Measurements from ENCODE around the gene THRA. TPM values are rescaled to one million over a fixed set of nuclear protein-coding genes. Genes with fewer than 3 reads are reported as not detected.

The THRA gene
- total RNA-seq, 4 donors from 2014 or later, result 32.6 to 69.9 (median 48.9) TPM

GRCh38 chr17:40086150-40087044, 23.6 kb downstream of the THRA start:
- H3K36me3 ChIP-seq, result peaks cover 78% of the 10 kb centered on the region

GRCh38 chr17:40087049-40087794, 24.5 kb downstream of the THRA start:
- Histone ChIP-seq H3K4me3 (no peak overlapping the region), H3K4me1 (peaks cover 14% of the 10 kb centered on the region), H3K9me3 (no peaks in the 10 kb centered on the region), H3K36me3 (peaks cover 85% of the 10 kb centered on the region), H3K27me3 (no peaks in the 10 kb centered on the region), H3K27ac (peak overlapping the region; percentile 2)
- 81% methylated on average over 6 of the region's 6 CpGs for WGBS
- TF ChIP-seq POLR2AphosphoS5 (IDR thresholded peaks at IDR 0.05) (no peak), CTCF (IDR thresholded peaks at IDR 0.05) (no peak), POLR2A (IDR thresholded peaks at IDR 0.05) (no peak), EP300 (IDR thresholded peaks at IDR 0.05) (no peak)
- DNase-seq (ENCODE audit: low spot score in 2 of 2), result no peak

More at GRCh38 chr17:40086150-40087044, 23.6 kb downstream of the THRA start:
- DNase-seq (ENCODE audit: low spot score in 2 of 2), result no peak
- Histone ChIP-seq H3K27ac (peak overlapping the region; percentile 2), H3K27me3 (no peaks in the 10 kb centered on the region), H3K9me3 (no peaks in the 10 kb centered on the region), H3K4me3 (no peak overlapping the region), H3K4me1 (peaks cover 6% of the 10 kb centered on the region)
- no peak for TF ChIP-seq POLR2A (IDR thresholded peaks at IDR 0.05)
- no peak for TF ChIP-seq POLR2AphosphoS5 (IDR thresholded peaks at IDR 0.05)
- TF ChIP-seq EP300 (IDR thresholded peaks at IDR 0.05), result no peak
- peak; percentile 73 to 74 for TF ChIP-seq CTCF (IDR thresholded peaks at IDR 0.05)
- 71% methylated on average over 14 of the region's 17 CpGs for WGBS

GRCh38 chr17:40087903-40088718, 25.3 kb downstream of the THRA start:
- Histone ChIP-seq H3K27ac (no peak overlapping the region), H3K9me3 (no peaks in the 10 kb centered on the region), H3K36me3 (peaks cover 92% of the 10 kb centered on the region), H3K27me3 (no peaks in the 10 kb centered on the region), H3K4me3 (no peak overlapping the region), H3K4me1 (peaks cover 23% of the 10 kb centered on the region)
- TF ChIP-seq POLR2A (IDR thresholded peaks at IDR 0.05) (no peak), CTCF (IDR thresholded peaks at IDR 0.05) (no peak), EP300 (IDR thresholded peaks at IDR 0.05) (no peak), POLR2AphosphoS5 (IDR thresholded peaks at IDR 0.05) (no peak)
- WGBS, result 88% methylated on average over 26 of the region's 28 CpGs
- DNase-seq (ENCODE audit: low spot score in 2 of 2), result peak in 1 of 2 donors; percentile 59

- Histone ChIP-seq H3K4me1 (peaks cover 35% of the 10 kb centered on the region), H3K27me3 (no peaks in the 10 kb centered on the region), H3K4me3 (no peak overlapping the region), H3K36me3 (peaks cover 94% of the 10 kb centered on the region), H3K9me3 (no peaks in the 10 kb centered on the region), H3K27ac (no peak overlapping the region)
- TF ChIP-seq POLR2A (IDR thresholded peaks at IDR 0.05) (no peak), POLR2AphosphoS5 (IDR thresholded peaks at IDR 0.05) (no peak), CTCF (IDR thresholded peaks at IDR 0.05) (no peak), EP300 (IDR thresholded peaks at IDR 0.05) (no peak)
- peak in 1 of 2 donors; percentile 65 for DNase-seq (ENCODE audit: low spot score in 2 of 2)
- WGBS, result 86% methylated on average over 26 of the region's 26 CpGs
These were observed 26.5 kb downstream of the THRA start for GRCh38 chr17:40089077-40089895.

Data from suprapubic skin (tissue), 4 donors.